ENCODE measurements around the gene TOPBP1.

The TOPBP1 gene

GRCh38 chr3:133661454-133662277 lies at the start of gene TOPBP1:
Gene TOPBP1, minus strand, starts transcription at chr3:133661941. Its CDS starts 814 bp downstream, at chr3:133661127.
- H3K4me3 ChIP-seq (ENCODE audit: low read length) = peak within 1 kb of the TSS; percentile 94
- DNase-seq (ENCODE audit: low read depth) = peak; percentile 17
- TF ChIP-seq CTCF (conservative IDR thresholded peaks at IDR 0.05; ENCODE audit: low read depth, low read length) = no peak

GRCh38 chr3:133711013-133711412 lies 49.3 kb upstream of the TOPBP1 start:
- no peak for TF ChIP-seq CTCF (conservative IDR thresholded peaks at IDR 0.05; ENCODE audit: low read depth, low read length)
- no peak for DNase-seq (ENCODE audit: low read depth)

GRCh38 chr3:133709139-133709750 lies 47.5 kb upstream of the TOPBP1 start:
- no peak overlapping the region for H3K4me3 ChIP-seq (ENCODE audit: low read length)
- TF ChIP-seq CTCF (conservative IDR thresholded peaks at IDR 0.05; ENCODE audit: low read depth, low read length) = no peak
- no peak for DNase-seq (ENCODE audit: low read depth)

More at GRCh38 chr3:133711013-133711412, 49.3 kb upstream of the TOPBP1 start:
- H3K4me3 ChIP-seq (ENCODE audit: low read length) = no peak overlapping the region

- DNase-seq (ENCODE audit: low read depth) = no peak
- H3K4me3 ChIP-seq (ENCODE audit: low read length) = no peak overlapping the region
- TF ChIP-seq CTCF (conservative IDR thresholded peaks at IDR 0.05; ENCODE audit: low read depth, low read length) = peak; percentile 3
Measured at GRCh38 chr3:133706033-133706432, 44.3 kb upstream of the TOPBP1 start.

GRCh38 chr3:133703915-133704314 lies 42.2 kb upstream of the TOPBP1 start:
- DNase-seq (ENCODE audit: low read depth) = no peak
- TF ChIP-seq CTCF (conservative IDR thresholded peaks at IDR 0.05; ENCODE audit: low read depth, low read length) = no peak
- H3K4me3 ChIP-seq (ENCODE audit: low read length) = no peak overlapping the region

- TF ChIP-seq CTCF (conservative IDR thresholded peaks at IDR 0.05; ENCODE audit: low read depth, low read length) = no peak
- no peak for DNase-seq (ENCODE audit: low read depth)
- no peak overlapping the region for H3K4me3 ChIP-seq (ENCODE audit: low read length)
Measured at GRCh38 chr3:133701435-133702358, 40.0 kb upstream of the TOPBP1 start.
